HCT116 (cell line): Measurements from ENCODE around the gene TRIM59. TPM values are rescaled to one million over a fixed set of nuclear protein-coding genes. Genes with fewer than 3 reads are reported as not detected.

Source experiments
- ATAC-seq: fragments of 200-7000 bp; cut with Tn5 transposase; 2 replicates; pipeline ENCODE4 v1.9.1; 2020; ENCODE audit warnings: mild to moderate bottlenecking, moderate library complexity
- BruUV-seq: library from RNA; stranded (reverse); fragments of 400-500 nt; replicated peaks from 2 replicates; lab custom pipeline; 2021; lab: Mats Ljungman, UMichigan
- CTCF ChIA-PET: fragments of 300-600 bp; sonication (Branson Sonifier 250); formaldehyde crosslinking; loops from one replicate; lab custom pipeline; 2021; ENCODE audit warnings: antibody characterized with exemption; lab: Charles Lee
- POLR2A ChIA-PET: fragments of 300-600, 350-600 bp; sonication (Branson Sonifier 250); formaldehyde crosslinking; loops from one replicate; lab custom pipeline; 2021; ENCODE audit warnings: antibody characterized with exemption; lab: Charles Lee
- RAD21 ChIA-PET, 2 experiments: fragments of 300-600 bp; sonication (Branson Sonifier 250); formaldehyde crosslinking; loops; one replicate each; lab custom pipeline; 2023; ENCODE audit warnings: low total read pairs in 2 of 2; ENCODE audit not compliant: uncharacterized antibody in 2 of 2, unreplicated experiment in 2 of 2, low non-redundant PET in 1 of 2; lab: Charles Lee
- DNase-seq: peaks from one replicate; pipeline ENCODE4 v3.0.0-alpha.2; 2010; ENCODE audit warnings: low read depth, low spot score
- H2AFZ ChIP-seq: fragments of 200-600 bp; shearing (Covaris generic), sonication (generic); 2 replicates; pipeline ENCODE4 v1.6.1; 2017; ENCODE audit warnings: low read depth, mixed run types, mixed read lengths, antibody characterized with exemption, low read length; ENCODE audit not compliant: poor library complexity, severe bottlenecking
- H3K27ac ChIP-seq: 2 replicates; pipeline ENCODE4 v1.5.1; 2012; ENCODE audit warnings: low read depth, low read length
- H3K27me3 ChIP-seq: fragments of 200-600 bp; sonication (generic); 2 replicates; pipeline ENCODE4 v1.6.1; 2016; ENCODE audit warnings: mixed run types, low read length, mixed read lengths; ENCODE audit not compliant: insufficient read depth
- H3K36me3 ChIP-seq, 2 experiments: fragments of 200-500 bp in 1 of 2; fragments of 200-600 bp in 1 of 2; sonication (Bioruptor generic) in 1 of 2; sonication (generic) in 1 of 2; 2 replicates each; pipeline versions ENCODE4 v1.5.1 to v1.6.1; 2014 to 2016; ENCODE audit warnings: low read length in 2 of 2, inconsistent platforms in 1 of 2, mixed read lengths in 1 of 2, mixed run types in 1 of 2; ENCODE audit not compliant: insufficient read depth in 2 of 2, control insufficient read depth in 1 of 2
- H3K4me1 ChIP-seq, 2 experiments: fragments of 200-600 bp in 1 of 2; sonication (generic) in 1 of 2; 2 replicates each; pipeline versions ENCODE4 v1.5.1 to v1.6.1; 2012 to 2017; ENCODE audit warnings: low read length in 2 of 2, inconsistent platforms in 1 of 2, mild to moderate bottlenecking in 1 of 2, mixed read lengths in 1 of 2, mixed run types in 1 of 2, moderate library complexity in 1 of 2; ENCODE audit not compliant: insufficient read depth in 2 of 2, control insufficient read depth in 1 of 2
- H3K4me2 ChIP-seq: fragments of 200-600 bp; sonication (generic); 2 replicates; pipeline ENCODE4 v1.6.1; 2017; ENCODE audit warnings: mixed run types, low read length, mixed read lengths
- H3K4me3 ChIP-seq, 2 experiments: fragments of 200-600 bp in 1 of 2; sonication (generic) in 1 of 2; replicated peaks in 1 of 2; 2 replicates each; pipeline ENCODE4 v1.5.1; 2011 to 2016; ENCODE audit warnings: low read length in 2 of 2, control low read depth in 1 of 2, low read depth in 1 of 2, mild to moderate bottlenecking in 1 of 2, mixed read lengths in 1 of 2, mixed run types in 1 of 2
- H3K79me2 ChIP-seq: fragments of 200-600 bp; sonication (generic); 2 replicates; pipeline ENCODE4 v1.6.1; 2017; ENCODE audit warnings: mild to moderate bottlenecking, mixed run types, low read length, moderate library complexity, mixed read lengths; ENCODE audit not compliant: insufficient read depth
- H3K9ac ChIP-seq: fragments of 200-600 bp; sonication (generic); 2 replicates; pipeline ENCODE4 v1.6.1; 2016; ENCODE audit warnings: low read length, mixed read lengths
- H3K9me2 ChIP-seq: fragments of 200-600 bp; sonication (generic), shearing (Covaris generic); 2 replicates; pipeline ENCODE4 v1.6.1; 2017; ENCODE audit warnings: mixed run types, mild to moderate bottlenecking, moderate library complexity; ENCODE audit not compliant: insufficient read depth
- H3K9me3 ChIP-seq, 2 experiments: fragments of 200-500 bp in 1 of 2; fragments of 200-600 bp in 1 of 2; sonication (Bioruptor generic) in 1 of 2; sonication (generic) in 1 of 2; 2 replicates each; pipeline ENCODE4 v1.6.1; 2014 to 2017; ENCODE audit warnings: low read length in 2 of 2, mixed read lengths in 2 of 2, inconsistent platforms in 1 of 2, low read depth in 1 of 2, mild to moderate bottlenecking in 1 of 2, mixed run types in 1 of 2, moderate library complexity in 1 of 2; ENCODE audit not compliant: control insufficient read depth in 1 of 2, insufficient read depth in 1 of 2
- H4K20me1 ChIP-seq: fragments of 200-600 bp; sonication (generic), shearing (Covaris generic); 2 replicates; pipeline ENCODE4 v1.6.1; 2017; ENCODE audit warnings: mixed run types, mild to moderate bottlenecking, moderate library complexity; ENCODE audit not compliant: insufficient read depth
- CEBPB ChIP-seq: IDR thresholded peaks from 2 replicates; pipeline ENCODE4 v1.6.1; 2012; ENCODE audit warnings: low read depth
- CTCF ChIP-seq, 3 experiments: fragments of 200-600 bp in 1 of 3; sonication (generic) in 1 of 3; IDR thresholded peaks in 2 of 3; conservative IDR thresholded peaks in 1 of 3; 2 replicates each; pipeline ENCODE4 v1.5.1; 2012 to 2017; ENCODE audit warnings: low read depth in 2 of 3, low read length in 2 of 3, antibody characterized with exemption in 1 of 3, borderline replicate concordance in 1 of 3, control low read depth in 1 of 3, mild to moderate bottlenecking in 1 of 3, mixed read lengths in 1 of 3, mixed run types in 1 of 3, moderate library complexity in 1 of 3; ENCODE audit not compliant: insufficient read depth in 1 of 3
- EGR1 ChIP-seq: IDR thresholded peaks from 2 replicates; pipeline ENCODE4 v1.6.1; 2012; ENCODE audit warnings: low read depth
- EZH2 ChIP-seq: fragments of 200-600 bp; sonication (generic); IDR thresholded peaks from 2 replicates; pipeline ENCODE4 v1.6.1; 2017; ENCODE audit warnings: antibody characterized with exemption, mixed run types
- POLR2AphosphoS5 ChIP-seq: IDR thresholded peaks from 2 replicates; pipeline ENCODE4 v1.6.1; 2011; ENCODE audit warnings: mild to moderate bottlenecking, low read depth, low read length, moderate library complexity
- RAD21 ChIP-seq: IDR thresholded peaks from 2 replicates; pipeline ENCODE4 v1.6.1; 2012; ENCODE audit warnings: low read depth, mild to moderate bottlenecking
- REST ChIP-seq: IDR thresholded peaks from 2 replicates; pipeline ENCODE4 v1.6.1; 2012; ENCODE audit warnings: low read depth
- SIN3A ChIP-seq: IDR thresholded peaks from 2 replicates; pipeline ENCODE4 v1.6.1; 2012; ENCODE audit warnings: low read depth
- SRF ChIP-seq: IDR thresholded peaks from 2 replicates; pipeline ENCODE4 v1.6.1; 2012; ENCODE audit warnings: low read depth
- TCF7L2 ChIP-seq: IDR thresholded peaks from 2 replicates; pipeline ENCODE4 v1.7.0; 2011; ENCODE audit warnings: borderline replicate concordance, inconsistent platforms; ENCODE audit not compliant: insufficient read depth, insufficient read length; ENCODE audit errors: extremely low read depth
- ZFX ChIP-seq: fragments of 450-650 bp; IDR thresholded peaks from 2 replicates; pipeline ENCODE4 v1.6.1; 2017
- ZNF274 ChIP-seq: fragments of 200-500 bp; sonication (Bioruptor generic); IDR thresholded peaks from 2 replicates; pipeline ENCODE4 v1.6.1; 2014; ENCODE audit warnings: mild to moderate bottlenecking, low read depth, low read length, inconsistent platforms
- intact Hi-C: fragments of 100-400 bp; cut with micrococcal nuclease; formaldehyde crosslinking; loops from 2 replicates; pipeline ENCODE4 v1.10.0; 2022
- total RNA-seq: library from RNA; stranded (reverse); gene quantifications from one replicate; pipeline ENCODE4 v1.2.1, GENCODE V29; 2021; ENCODE audit not compliant: unreplicated experiment

The TRIM59 gene
- total RNA-seq, 1 experiment from 2014 or later, result 41.6 TPM

GRCh38 chr3:160413613-160414248 is 35.9 kb downstream of the TRIM59 start:
- POLR2A ChIA-PET, result no interaction called here
- peaks cover 54 to 57% of the 10 kb centered on the region in 2 experiments for H3K36me3 ChIP-seq
- intact Hi-C loops, result loop anchor here (1.0 to 10.0 kb wide), 5 partner anchors 250 to 1146 kb away; no protein-coding TSS in a partner anchor
- H3K27ac ChIP-seq, result no peak overlapping the region
- TF ChIP-seq EZH2, result no peak
- TF ChIP-seq REST, result no peak
- no peak for TF ChIP-seq CEBPB
- no peak for TF ChIP-seq TCF7L2
- TF ChIP-seq CTCF (IDR thresholded peaks at IDR 0.05 in 2 of 3, conservative IDR thresholded peaks at IDR 0.05 in 1 of 3; ENCODE audit: borderline replicate concordance in 1 of 3, insufficient read depth in 1 of 3, low read depth in 2 of 3, low read length in 2 of 3), result peak; percentile 72 to 84 (median 80)
- no peak for TF ChIP-seq ZFX
- no peak for TF ChIP-seq SRF
- TF ChIP-seq ZNF274, result no peak
- peak; percentile 80 for TF ChIP-seq RAD21
- no peak for TF ChIP-seq SIN3A
- TF ChIP-seq EGR1, result no peak
- TF ChIP-seq POLR2AphosphoS5, result 0 out of 2 replicates have a peak, but pooled peaks have one; percentile 9
- H3K9me2 ChIP-seq, result no peaks in the 10 kb centered on the region
- H4K20me1 ChIP-seq, result 0 out of 2 replicates have a peak, but pooled peaks cover 3% of the 10 kb centered on the region
- CTCF ChIA-PET, result interaction anchor here (1.0 to 2.9 kb wide), 6 partner anchors 12 to 529 kb away, joined by 3 to 25 read pairs (median 7); partner anchors contain the start of gene C3orf80
- no peaks in the 10 kb centered on the region for H3K9me3 ChIP-seq
- no TSS peak for BruUV-seq
- H3K4me3 ChIP-seq, result no peak overlapping the region
- ATAC-seq (peak; percentile 89), DNase-seq (peak; percentile 60)
- H2AFZ ChIP-seq, result no peak overlapping the region
- H3K27me3 ChIP-seq, result no peaks in the 10 kb centered on the region
- H3K4me1 ChIP-seq, result no peaks in the 10 kb centered on the region
- peaks cover 99% of the 10 kb centered on the region for H3K79me2 ChIP-seq
- no peak overlapping the region for H3K9ac ChIP-seq
- RAD21 ChIA-PET, result no interaction called here
- no peak overlapping the region for H3K4me2 ChIP-seq
